GM12892 (cell line): Measurements from ENCODE around the gene RSL24D1.

Experiments
- POLR2A ChIP-seq: IDR thresholded peaks from 2 replicates; pipeline ENCODE4 v1.6.1; 2011; ENCODE audit warnings: low read depth, low read length, control low read depth
- POLR2AphosphoS5 ChIP-seq: IDR thresholded peaks from 2 replicates; pipeline ENCODE4 v1.6.1; 2011; ENCODE audit warnings: low read depth, low read length, control low read depth

- TF ChIP-seq POLR2A: no peak
- TF ChIP-seq POLR2AphosphoS5: no peak
These were observed 5.5 kb upstream of the RSL24D1 start for GRCh38 chr15:55202206-55202605.
